HUES48 (cell line): ENCODE data around the gene ZBTB24.
A peak's percentile ranks its signal among the peaks of the same experiment; 100 is the strongest.
"Not testable (repeated sequence)": the region's sequence is repeated elsewhere in the genome, so short reads cannot be mapped to it uniquely, and the experiment has no call there.

Experiments used
- H3K27ac ChIP-seq: one replicate; pipeline ENCODE4 v1.7.0; 2013; ENCODE audit warnings: low read depth, low read length, inconsistent platforms
- H3K27me3 ChIP-seq: 2 replicates; pipeline ENCODE4 v1.6.1; 2013; ENCODE audit warnings: mild to moderate bottlenecking, low read length; ENCODE audit not compliant: control insufficient read depth, insufficient read depth
- H3K36me3 ChIP-seq: 2 replicates; pipeline ENCODE4 v1.6.1; 2013; ENCODE audit warnings: low read length; ENCODE audit not compliant: control insufficient read depth, insufficient read depth
- H3K4me1 ChIP-seq: 2 replicates; pipeline ENCODE4 v1.6.1; 2013; ENCODE audit warnings: mild to moderate bottlenecking, low read length; ENCODE audit not compliant: control insufficient read depth, insufficient read depth
- H3K4me3 ChIP-seq: 2 replicates; pipeline ENCODE4 v1.5.1; 2013; ENCODE audit warnings: mild to moderate bottlenecking, low read depth, low read length
- H3K9ac ChIP-seq: 2 replicates; pipeline ENCODE4 v1.6.1; 2013; ENCODE audit warnings: mild to moderate bottlenecking, low read depth, low read length, moderate library complexity
- H3K9me3 ChIP-seq: 2 replicates; pipeline ENCODE4 v1.6.1; 2013; ENCODE audit warnings: low read length; ENCODE audit not compliant: control insufficient read depth, insufficient read depth

Gene ZBTB24

DNA sequence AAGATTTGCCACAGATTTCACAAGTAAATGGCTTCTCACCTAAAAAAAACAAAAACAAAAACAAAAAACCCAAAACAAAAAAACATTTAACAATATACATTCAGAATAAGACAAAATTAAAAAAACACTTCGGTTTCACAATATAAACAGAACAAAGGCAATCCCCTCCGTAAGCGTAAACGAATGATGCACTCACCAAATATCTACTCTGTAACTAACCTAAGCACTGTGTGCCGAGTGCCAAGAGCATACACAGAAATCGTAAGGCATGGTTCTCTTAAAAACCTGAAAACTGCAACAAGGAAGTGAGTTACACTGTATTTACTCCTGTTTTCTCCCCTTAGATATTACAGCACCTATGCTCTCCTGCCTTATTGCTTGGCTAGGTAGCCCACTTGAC, 15.3 kb downstream of the ZBTB24 start:
- Histone ChIP-seq H3K4me3 (no peak overlapping the region), H3K27ac (no peak overlapping the region), H3K9ac (no peak overlapping the region), H3K4me1 (no peaks in the 10 kb centered on the region), H3K9me3 (no peaks in the 10 kb centered on the region), H3K27me3 (no peaks in the 10 kb centered on the region), H3K36me3 (peaks cover 99% of the 10 kb centered on the region)

GRCh38 chr6:109466212-109466923, 16.7 kb downstream of the ZBTB24 start:
- Histone ChIP-seq H3K27ac (no peak overlapping the region), H3K9me3 (no peaks in the 10 kb centered on the region), H3K4me3 (no peak overlapping the region), H3K27me3 (no peaks in the 10 kb centered on the region), H3K36me3 (peaks cover 99% of the 10 kb centered on the region), H3K9ac (no peak overlapping the region), H3K4me1 (no peaks in the 10 kb centered on the region)

GRCh38 chr6:109465772-109466171, 17.2 kb downstream of the ZBTB24 start:
- no peaks in the 10 kb centered on the region for H3K4me1 ChIP-seq
- no peaks in the 10 kb centered on the region for H3K9me3 ChIP-seq
- H3K27ac ChIP-seq: no peak overlapping the region
- no peak overlapping the region for H3K9ac ChIP-seq
- H3K36me3 ChIP-seq: peaks cover 99% of the 10 kb centered on the region
- no peak overlapping the region for H3K4me3 ChIP-seq
- no peaks in the 10 kb centered on the region for H3K27me3 ChIP-seq

DNA sequence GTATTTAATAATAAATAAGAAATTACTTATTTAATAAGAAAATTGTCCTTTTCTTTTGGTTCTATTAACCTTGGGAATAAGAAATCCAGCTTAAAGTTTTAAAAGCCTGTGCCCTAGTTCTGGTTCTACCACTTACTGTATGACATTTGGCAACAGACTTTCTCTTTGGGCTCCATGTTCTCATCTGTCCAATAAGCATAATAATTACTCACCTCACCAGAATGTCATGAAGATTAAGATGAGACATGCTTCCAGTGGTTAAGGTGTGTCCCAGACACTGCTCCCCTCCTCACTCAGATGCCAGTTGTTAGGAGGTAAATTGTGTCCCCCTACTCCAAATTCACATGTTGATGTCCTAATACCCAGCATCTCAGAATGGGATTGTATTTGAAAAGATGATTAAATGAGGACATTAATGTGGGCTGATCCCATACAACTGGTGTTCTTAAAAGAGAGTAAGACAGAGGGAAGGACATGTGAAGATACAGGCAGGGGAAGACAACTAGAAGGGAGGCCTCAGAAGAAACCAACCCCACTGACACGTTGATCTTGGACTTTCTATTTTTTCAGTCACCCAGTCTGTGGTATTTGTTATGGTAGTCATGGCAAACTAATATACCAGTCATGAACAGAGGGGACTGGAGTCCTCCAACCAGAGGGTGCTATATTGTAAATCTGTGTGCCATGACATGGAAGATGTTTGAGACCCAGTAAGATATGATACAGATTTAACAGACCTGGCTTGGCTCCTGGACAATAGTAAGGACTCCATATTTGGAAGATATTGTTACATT, 21.1 kb downstream of the ZBTB24 start:
- no peak overlapping the region for H3K4me3 ChIP-seq
- H3K36me3 ChIP-seq: peaks cover 62% of the 10 kb centered on the region
- H3K4me1 ChIP-seq: peaks cover 12% of the 10 kb centered on the region
- no peak overlapping the region for H3K27ac ChIP-seq
- H3K9me3 ChIP-seq: no peaks in the 10 kb centered on the region
- H3K27me3 ChIP-seq: no peaks in the 10 kb centered on the region
- H3K9ac ChIP-seq: no peak overlapping the region

GRCh38 chr6:109461205-109461604, 21.8 kb downstream of the ZBTB24 start:
- H3K9me3 ChIP-seq, H3K9ac ChIP-seq, H3K27ac ChIP-seq, H3K27me3 ChIP-seq, H3K4me3 ChIP-seq: not testable (repeated sequence)
- Histone ChIP-seq H3K36me3 (peaks cover 54% of the 10 kb centered on the region), H3K4me1 (peaks cover 18% of the 10 kb centered on the region)

DNA sequence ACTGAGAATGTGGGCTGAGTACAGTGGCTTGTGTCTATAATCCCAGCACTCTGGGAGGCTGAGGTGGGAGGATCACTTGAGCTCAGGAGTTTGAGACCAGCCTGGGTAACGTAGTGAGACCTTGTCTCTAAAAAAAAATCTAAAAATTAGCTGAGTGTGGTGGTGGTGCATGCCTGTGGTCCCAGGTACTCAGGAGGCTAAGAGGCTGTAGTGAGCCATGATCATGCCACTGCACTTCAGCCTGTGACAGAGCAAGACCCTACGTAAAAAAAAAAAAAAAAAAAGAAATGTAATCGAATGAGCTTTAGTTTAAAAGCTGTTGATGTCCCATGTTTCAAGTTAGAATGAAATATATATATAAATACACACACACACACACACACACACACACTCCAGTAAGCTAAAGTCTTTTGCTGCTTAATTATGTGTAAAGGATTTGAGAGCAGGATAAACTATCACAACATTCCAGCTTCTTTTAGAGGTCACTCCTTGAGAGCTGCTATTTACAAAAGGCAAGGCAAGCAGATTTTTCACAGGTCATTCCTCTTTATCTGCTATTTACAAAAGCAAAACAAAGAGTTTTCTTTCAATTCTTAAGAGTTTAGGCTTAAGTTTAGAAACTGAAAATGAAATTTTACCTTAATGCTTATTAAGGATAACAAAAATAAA, 22.7 kb downstream of the ZBTB24 start:
- Histone ChIP-seq H3K9ac (no peak overlapping the region), H3K9me3 (no peaks in the 10 kb centered on the region), H3K27ac (no peak overlapping the region), H3K4me3 (no peak overlapping the region), H3K4me1 (peaks cover 18% of the 10 kb centered on the region), H3K36me3 (peaks cover 45% of the 10 kb centered on the region), H3K27me3 (no peaks in the 10 kb centered on the region)

DNA sequence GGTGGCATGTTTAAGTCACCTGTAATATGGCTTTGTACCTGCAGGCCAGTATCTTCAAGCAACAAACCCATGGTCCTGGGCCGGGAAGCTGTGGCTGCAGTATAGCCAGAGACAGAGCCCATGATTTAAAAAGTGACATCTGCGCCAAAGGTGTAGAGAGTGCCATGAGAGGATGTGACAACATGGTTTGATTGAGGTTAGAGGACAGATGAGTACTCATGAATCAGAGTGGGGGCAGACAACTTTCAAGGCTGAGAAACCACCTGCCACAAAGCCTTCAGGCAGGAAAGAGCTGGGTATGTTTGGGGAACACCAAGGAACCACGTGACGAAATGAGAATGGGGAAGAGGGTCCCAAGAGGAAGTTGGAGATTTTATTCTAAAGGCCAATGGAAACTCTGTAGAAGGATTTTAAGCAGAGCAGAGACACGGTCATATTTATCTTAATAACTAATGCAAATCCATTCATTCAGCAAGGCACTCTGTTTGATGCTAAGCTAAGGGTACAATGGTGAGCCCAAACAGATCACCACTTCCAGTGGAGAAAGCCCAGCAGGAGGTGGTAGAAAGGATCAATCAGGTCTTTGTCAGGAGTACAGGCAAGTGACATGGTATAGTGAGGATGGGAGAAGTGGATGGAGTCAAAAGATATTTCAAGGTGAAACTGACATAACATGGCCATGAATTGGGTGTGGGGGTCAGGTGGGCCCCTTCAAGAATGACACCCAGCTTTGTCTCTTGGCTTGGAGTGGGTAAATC, 24.1 kb downstream of the ZBTB24 start:
- no peak overlapping the region for H3K27ac ChIP-seq
- no peaks in the 10 kb centered on the region for H3K9me3 ChIP-seq
- no peaks in the 10 kb centered on the region for H3K27me3 ChIP-seq
- H3K4me1 ChIP-seq: peaks cover 25% of the 10 kb centered on the region
- no peak overlapping the region for H3K4me3 ChIP-seq
- no peak overlapping the region for H3K9ac ChIP-seq
- H3K36me3 ChIP-seq: peaks cover 32% of the 10 kb centered on the region

DNA sequence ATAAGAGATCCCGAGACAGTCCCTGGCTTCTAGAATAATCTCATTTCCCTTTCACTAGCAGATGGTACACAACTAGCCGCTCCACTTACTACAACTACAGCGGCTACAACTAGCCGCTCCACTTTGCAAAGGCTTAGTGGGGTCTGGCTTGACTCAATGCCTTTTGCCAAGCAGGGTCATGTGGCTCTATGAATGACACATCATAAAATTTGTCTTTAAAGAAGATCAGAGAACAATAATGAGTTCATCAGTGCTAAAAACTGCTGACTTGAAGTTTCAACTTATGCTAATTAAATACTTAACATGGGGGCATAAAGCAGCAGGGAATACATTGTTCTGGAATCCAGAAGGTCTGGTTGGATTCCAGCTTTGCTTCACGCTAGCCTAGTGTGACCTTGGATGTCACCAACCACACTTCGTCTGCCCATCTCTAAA, 25.4 kb downstream of the ZBTB24 start:
- H3K4me3 ChIP-seq: no peak overlapping the region
- no peak overlapping the region for H3K9ac ChIP-seq
- no peak overlapping the region for H3K27ac ChIP-seq
- H3K36me3 ChIP-seq: peaks cover 28% of the 10 kb centered on the region
- no peaks in the 10 kb centered on the region for H3K9me3 ChIP-seq
- H3K27me3 ChIP-seq: no peaks in the 10 kb centered on the region
- H3K4me1 ChIP-seq: peaks cover 26% of the 10 kb centered on the region

DNA sequence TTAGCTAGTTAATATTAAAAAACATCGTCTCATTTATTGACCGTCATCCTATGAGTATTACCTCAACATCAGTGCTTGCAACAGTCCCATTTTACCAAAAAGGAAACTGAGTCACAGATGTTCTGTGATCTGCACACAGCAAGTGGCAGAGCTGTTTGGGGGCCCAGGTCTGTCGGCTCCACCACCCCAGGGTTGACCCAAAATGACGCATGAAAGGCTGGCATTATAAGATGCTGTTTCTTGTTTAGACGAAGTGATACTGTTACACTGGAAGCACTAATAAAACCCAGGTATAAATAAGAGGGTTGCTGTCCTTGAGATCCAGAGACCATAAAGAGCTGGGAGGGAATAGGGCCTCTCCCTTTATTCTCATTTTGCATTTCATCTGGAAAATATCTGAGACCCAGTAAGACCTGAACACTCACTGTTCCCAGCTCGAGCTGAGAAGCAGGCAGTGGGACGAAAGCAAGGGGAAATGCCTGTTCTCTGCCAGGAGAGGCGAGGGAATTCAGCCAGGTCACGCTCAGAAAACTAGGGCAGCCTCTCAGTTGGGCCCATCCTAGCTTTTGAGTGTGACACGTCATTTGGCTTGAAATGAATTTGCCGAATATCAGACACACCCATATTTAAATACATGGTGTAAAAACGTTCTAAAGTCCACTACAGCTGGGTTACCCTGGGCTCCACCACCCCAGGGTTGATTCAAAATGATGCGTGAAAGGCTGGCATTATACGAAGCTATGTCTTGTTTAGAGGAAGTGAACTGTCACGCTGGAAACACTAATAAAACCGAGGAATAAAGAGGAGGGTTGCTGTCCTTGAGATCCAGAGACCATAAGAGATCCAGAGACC, 26.1 kb downstream of the ZBTB24 start:
- H3K9me3 ChIP-seq: no peaks in the 10 kb centered on the region
- no peaks in the 10 kb centered on the region for H3K27me3 ChIP-seq
- no peak overlapping the region for H3K9ac ChIP-seq
- peak overlapping the region; percentile 94 for H3K4me3 ChIP-seq
- H3K27ac ChIP-seq: no peak overlapping the region
- peaks cover 26% of the 10 kb centered on the region for H3K4me1 ChIP-seq
- peaks cover 28% of the 10 kb centered on the region for H3K36me3 ChIP-seq

DNA sequence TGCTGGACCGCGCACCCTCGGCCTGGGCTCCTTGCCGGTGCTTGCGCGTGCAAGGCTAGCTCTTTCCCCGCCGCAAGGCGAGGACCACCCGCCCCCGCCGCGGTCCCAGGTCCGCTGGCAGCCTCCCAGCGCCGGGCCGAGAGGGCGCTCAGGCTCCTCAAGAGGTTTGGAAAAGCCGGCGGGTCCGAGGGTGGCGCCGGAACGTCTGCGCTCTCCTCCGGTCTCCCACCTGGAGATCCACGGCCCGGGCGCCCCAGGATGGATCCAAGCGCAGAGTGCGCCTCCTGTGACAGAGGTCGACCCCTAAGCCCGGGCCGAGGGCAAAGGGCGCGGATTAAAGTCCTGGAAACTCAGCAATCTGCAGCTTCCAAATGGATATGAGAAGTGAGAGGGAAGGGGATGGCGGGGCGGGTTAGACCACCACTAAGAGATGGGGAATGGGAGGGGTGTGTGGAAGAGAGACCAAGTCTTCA, 26.9 kb downstream of the ZBTB24 start:
- H3K9ac ChIP-seq: peak overlapping the region; percentile 8; the same call in 1 of the 2 replicates
- H3K4me3 ChIP-seq: peak overlapping the region; percentile 94
- peaks cover 26% of the 10 kb centered on the region for H3K4me1 ChIP-seq
- peak overlapping the region; percentile 40 for H3K27ac ChIP-seq
- no peaks in the 10 kb centered on the region for H3K27me3 ChIP-seq
- peaks cover 27% of the 10 kb centered on the region for H3K36me3 ChIP-seq
- H3K9me3 ChIP-seq: no peaks in the 10 kb centered on the region
